GM18499 (cell line): ENCODE results near the gene ZNF512B.

Experiments
- ATAC-seq: cut with Tn5 transposase; IDR thresholded peaks from one replicate; pipeline ENCODE4 v1.9.1; 2021; ENCODE audit warnings: moderate number of reproducible peaks; ENCODE audit not compliant: insufficient read depth, unreplicated experiment

The ZNF512B gene

DNA sequence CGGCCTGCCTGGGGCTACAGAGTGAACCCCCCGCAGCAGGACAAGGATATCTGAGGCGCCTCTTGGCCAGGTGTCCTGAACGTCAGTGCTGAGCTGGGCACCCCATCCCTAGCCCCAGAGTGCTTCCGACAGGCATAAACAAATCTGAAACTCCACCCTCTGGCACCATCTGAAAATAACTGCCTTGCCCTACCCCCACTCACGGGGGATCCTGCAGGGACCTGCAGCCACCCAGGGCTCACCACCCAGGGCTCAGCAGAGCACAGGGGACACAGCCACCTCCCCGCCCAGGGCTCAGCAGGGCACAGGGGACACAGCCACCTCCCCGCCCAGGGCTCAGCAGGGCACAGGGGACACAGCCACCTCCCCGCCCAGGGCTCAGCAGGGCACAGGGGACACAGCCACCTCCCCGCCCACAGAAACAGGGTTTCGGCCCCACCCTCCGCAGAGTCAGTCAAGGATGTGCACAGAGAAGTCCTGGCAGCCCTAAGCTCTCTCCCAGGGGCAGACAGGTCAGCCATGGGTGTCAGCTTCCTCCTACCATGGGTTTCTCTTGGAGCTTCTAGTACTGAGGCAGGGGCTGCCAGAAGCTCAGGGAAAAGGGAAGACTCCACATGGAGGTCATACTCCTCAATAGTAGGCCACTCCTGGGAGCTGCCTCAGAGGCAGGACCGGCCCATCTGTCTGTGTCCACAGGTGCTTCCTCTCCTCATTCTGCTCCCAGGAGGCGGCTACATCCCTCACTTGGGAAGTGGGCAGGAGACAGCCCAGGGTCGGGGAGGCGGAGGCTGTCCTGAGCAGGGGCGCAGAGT, 18.1 kb downstream of the ZNF512B start:
- ATAC-seq = no peak

DNA sequence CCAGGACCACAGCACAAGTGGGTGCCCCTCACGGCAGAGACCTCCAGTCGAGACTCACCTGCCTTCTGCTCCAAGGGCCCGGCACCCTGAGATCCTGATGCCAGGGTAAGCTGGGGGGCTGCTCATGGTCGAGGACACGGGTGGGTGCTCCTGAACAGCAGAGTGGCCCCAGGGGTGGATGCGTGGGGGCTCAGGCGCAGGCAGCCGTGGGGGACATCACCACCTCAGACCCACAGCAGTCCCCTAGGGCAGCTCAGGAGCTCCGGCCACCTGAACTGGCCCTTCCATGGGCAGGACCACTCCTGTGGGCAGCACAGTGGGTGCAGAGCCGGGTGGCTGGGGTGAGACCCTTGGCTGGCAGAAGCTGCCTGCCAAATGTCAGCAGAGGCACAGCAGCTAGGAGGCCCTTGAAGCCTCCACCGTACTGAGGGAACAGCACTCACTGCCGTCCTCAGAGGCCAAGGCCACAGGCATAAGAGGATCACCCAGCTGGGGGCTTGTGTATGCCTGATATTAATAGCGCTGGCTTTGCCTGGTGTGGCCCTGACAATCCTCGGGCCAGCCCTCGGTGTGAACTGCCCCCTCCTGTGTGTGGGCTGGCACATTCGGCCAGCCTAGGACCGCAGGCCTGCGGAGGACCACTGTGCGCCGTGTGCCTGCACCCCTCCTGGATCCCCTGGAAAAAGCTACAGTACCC, 18.9 kb downstream of the ZNF512B start:
- ATAC-seq = no peak

DNA sequence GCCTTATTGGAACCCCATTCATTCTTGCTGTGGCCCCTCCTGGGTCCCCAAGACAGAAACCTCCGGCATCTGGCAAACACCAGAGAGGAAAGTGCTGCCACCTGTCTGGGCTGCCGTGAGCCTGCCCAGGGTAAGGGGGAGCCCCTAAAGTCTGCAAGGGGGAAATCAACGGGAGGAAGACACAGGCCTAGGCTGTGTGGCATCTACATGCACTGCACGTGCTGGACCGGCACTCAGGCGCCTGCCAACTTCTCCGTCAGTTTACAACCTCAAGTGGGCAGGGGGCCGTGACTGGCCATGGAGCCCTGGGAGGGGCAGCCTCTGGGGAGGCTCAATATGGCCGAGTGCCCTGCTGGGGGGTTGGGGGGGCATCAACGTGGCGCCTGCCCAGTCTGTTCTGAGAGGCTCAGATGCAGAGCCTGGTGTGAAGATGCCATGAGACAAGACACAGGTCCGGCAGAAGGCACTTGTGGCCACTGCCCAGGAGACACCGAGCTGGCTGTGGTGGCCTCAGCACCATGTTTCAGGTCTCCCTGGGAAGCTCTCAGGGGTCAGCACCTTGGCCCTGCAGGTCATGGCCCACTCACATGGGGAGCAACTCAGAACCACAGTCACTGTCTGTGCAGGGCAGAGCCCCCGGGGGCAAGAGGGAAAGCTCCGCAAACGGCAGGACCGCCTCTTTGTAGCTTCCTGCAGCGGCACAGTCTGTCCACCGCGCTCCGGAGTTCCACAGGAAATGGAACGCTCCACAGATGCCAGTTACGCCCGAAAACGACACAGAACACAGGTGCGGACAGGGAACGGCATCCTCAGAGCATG, 21.9 kb downstream of the ZNF512B start:
- ATAC-seq = no peak

DNA sequence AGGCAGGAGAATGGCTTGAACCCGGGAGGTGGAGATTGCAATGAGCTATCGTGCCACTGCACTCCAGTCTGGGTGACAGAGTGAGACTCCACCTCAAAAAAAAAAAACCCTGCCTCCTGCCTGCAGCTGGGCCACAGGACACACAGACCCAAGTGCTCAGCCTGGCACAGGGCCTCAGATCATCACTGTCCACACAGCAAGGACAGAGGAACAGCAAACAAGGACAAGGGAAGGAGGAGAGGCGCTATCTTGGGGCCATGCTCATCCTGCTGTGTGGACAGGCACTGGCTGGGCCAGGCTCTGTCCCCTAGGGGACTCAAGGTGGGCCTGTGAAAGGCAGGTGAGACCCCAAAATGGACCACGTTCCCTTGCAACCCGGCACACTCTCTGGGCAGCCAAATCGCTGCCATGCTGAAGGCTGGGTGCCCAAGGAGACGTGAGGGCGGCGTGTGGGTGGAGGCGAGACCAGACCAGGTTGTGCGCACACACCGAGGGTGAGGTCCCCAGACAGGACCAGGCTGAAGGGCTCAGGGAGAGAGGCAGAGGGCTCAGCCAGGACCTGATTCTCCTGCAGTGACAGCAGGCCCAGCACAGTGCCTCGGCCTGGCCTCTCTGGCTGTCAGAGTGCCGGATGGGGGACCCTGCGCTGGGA, 22.6 kb downstream of the ZNF512B start:
- no peak for ATAC-seq

DNA sequence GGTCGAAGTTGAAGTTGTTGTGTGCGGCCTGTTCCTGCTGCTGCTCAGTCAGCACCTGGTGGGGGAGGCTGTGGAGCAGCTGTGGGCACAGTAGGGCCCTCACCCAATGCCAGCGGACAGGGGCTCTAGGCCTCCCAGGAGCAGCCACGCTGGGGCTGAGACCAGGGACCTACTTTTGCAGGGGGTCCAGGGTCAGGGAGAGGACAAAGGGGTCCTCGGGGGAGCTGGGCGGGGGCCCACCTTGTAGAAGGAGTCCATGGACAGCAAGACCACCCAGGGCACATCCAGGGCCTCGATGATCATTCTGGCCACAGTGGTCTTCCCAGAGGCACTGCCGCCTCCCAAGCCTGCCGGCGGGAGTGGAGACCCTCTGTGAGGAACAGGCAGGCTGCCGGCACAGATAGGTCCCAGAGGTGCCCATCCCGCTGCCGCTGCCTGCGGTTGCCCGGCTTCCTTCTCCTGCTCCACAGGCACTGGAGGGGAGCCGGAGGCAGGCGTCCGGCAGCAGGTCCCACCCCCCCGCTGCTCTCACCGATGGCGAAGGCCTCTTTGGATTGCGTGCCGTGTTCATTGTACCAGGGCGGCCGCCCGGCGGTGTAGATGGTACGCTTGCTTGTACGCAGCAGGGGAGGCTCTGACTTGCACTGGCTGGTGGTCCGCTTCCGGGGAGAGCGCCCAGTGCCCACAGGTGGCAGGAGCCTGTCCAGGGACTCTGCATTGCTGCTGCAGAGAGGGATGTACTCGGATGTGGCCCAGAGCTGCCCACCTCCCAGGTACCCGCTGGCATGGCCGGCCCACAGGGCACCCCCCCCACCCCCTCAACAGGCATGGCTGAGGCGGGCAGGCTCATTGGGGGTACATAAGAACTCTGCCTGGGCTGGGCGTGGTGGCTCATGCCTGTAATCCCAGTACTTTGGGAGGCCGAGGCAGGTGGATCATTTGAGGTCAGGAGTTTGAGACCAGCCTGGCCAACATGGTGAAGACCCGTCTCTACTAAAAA, 23.5 kb downstream of the ZNF512B start:
- no peak for ATAC-seq

DNA sequence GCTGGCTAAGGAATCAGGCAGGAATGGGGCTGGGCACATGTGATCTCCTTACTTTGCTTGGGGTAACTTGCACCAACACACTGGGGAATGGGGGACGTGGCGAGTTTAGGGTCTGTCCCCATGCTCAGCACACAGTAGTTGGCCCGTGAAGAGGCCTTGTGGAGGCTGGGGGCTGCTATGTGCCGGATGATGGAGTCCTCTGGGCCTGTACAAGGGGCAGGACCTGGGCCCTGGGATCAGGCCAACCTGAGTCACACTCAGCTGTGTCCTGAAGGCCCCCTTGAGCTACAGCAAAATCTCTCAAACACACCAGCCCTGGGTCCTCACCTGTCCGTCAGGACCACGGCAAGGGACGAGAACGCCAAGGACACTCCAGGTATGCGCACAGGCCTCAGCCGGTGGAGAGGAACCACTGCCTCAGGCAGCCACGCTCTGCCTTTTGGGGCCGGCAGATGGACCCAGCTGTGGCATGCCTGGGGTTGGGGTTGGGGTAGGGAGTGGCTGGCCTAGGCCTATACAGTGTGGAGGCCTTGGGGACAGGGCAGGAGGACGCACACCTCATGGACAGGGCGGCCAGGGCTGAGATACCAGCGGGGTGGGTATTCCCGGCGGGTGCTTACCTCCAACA, 24.6 kb downstream of the ZNF512B start:
- no peak for ATAC-seq

DNA sequence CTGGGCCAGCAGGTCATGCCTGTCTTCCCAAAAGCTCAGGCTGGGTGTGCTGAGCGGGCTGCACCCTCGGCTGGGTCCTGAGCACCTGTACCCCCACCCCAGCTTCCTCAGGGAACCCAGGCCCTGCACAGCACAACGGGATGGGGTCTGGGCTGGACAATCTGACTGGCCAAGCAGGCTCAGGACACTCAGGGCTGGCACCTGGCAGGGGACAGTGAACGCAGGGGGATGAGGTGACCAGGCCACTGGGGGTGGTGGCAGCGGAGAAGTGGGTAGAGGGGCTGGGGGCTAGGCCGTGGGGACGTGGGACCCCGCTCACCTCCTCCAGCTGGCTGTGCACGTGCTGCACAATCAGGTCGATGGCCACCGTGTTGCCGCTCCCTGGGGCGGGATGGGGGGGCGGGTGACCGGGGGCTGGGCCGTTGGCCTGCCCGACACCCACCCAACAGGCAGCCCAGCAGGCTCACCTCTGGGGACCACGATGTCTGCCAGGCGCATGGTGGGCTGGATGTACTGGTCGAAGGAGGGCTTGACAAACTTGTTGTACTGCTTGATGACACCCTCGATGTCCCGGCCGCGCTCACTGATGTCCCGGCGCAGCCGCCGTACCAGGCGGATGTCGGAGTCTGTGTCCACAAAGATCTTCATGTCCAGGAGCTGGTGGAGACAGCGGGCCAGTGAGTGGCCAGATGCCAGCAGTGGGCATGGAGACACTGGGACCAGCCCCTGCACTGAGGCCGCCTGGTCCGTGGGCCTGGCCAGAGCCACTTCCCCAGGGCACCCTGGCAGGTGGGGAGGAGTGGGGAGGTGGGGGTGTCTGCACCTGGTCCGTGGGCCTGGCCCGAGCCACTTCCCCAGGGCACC, 25.4 kb downstream of the ZNF512B start:
- ATAC-seq = no peak

DNA sequence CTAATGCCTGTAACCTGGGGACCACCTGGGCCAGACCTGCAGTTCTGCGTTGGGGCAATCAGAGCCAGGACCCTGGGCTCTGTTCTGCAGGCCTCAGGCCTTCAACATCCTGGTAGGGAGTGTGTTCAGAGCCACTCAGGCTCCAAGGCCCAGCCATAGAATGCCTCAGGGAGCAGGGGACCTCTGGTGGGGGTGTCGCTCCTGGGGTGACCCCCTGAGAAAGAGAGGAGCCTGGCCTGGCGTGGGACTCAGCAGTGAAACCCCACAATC, 26.0 kb downstream of the ZNF512B start:
- ATAC-seq = no peak

DNA sequence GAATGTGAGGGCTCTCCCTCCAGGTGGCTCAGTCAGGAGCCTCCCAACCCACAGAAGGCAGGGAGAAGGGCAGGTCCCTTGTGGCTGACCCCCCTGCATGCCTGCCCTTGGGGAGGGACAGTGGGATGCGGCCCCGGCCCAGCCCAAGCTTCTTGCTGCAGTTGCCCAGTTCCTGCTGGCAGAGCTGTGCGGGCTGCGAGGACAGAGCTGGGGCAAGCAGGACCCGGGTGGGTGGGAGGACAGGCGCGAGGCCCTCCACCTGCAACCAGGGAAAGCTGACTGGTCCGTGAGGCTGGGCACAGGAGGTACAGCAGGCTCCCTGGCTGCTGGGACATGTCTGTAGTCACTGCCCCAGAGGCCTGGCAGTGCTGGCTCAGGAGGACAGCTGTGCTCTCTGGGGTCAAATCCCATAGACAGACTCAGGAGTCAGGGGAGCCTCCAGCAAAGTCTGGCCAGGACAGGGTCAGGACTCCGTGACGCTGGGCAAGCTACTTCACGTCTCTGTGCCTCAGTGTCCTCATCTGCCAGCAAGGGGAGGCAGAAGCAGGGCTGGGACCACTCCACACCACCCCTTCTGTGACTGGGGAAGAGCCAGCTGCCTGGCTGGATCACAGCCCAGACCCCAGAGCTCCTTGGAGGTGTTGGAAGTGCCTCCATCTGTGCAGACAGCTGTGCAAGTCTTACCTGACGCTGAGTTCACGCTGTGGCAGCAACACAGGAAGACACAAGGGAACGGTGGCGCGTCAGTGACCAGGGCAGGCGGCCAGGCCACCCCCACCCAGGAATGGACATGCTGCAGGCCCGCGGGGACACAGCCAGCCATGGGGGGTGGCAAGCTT, 26.5 kb downstream of the ZNF512B start:
- no peak for ATAC-seq

DNA sequence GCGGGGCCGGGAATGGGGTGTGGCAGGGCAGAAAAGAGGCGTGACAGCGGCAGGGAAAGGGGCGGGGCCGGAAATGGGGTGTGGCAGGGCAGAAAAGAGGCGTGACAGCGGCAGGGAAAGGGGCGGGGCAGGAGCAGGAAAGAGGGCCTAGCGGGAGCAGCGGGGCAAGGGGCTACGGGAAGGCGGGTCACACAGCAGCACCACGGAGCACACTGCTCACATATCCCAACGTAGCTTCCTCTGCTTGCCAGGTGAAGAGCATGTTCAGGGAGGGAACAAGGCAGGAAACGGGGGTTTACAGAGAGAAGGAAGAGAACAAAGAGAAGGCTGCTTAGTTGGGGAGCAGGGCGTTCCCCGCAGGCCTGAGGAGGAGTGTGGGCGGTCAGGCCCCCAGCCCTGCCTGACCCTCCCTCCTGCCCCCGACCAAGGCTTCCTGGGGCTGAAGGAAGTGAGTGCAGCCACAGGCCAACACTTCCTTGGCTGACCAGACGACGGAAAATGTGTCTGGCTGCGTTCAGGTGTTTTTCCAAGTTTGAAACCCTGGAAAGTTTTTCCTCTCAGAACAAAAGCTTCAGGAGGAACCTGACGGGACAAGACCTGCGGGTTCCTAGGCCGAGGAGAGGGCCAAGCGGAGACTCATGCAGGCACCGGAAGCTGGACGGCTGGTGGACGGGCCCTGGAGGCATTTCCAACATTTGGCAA, 27.3 kb downstream of the ZNF512B start:
- ATAC-seq = no peak

DNA sequence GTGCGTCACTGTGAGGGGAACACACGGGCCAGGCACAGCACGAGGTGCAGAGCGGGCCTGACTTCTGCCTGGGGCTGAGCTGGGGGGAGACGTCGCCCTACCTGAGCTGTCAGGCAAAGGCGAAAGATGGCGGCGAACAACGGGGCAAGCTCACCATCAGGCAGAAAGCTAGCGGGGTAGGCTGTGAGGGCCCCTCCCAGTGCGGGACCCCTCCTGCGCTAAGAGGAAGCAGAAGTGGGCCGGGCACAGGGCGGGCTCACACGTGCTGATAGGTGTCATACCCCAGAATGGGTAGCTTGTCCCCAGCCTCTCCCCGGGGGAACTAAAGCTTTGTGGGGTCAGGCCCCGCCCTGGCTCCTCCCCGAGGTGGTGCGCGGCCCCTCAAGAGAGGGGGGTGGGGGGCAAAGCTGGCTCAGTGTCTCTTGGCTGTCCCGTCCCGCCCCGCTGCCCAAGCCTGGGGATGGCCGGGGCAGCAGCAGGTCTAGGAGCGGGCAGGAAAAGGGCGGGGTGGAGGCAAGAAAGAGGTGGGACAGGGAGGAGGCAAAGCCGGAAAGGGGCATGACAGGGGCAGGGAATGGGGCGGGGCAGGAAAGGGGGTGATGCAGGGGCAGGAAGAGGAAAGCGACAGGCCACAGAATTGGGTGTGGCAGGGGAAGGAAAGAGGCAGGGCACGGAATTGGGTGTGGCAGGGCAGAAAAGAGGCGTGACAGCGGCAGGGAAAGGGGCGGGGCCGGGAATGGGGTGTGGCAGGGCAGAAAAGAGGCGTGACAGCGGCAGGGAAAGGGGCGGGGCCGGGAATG, 28.2 kb downstream of the ZNF512B start:
- ATAC-seq = no peak

DNA sequence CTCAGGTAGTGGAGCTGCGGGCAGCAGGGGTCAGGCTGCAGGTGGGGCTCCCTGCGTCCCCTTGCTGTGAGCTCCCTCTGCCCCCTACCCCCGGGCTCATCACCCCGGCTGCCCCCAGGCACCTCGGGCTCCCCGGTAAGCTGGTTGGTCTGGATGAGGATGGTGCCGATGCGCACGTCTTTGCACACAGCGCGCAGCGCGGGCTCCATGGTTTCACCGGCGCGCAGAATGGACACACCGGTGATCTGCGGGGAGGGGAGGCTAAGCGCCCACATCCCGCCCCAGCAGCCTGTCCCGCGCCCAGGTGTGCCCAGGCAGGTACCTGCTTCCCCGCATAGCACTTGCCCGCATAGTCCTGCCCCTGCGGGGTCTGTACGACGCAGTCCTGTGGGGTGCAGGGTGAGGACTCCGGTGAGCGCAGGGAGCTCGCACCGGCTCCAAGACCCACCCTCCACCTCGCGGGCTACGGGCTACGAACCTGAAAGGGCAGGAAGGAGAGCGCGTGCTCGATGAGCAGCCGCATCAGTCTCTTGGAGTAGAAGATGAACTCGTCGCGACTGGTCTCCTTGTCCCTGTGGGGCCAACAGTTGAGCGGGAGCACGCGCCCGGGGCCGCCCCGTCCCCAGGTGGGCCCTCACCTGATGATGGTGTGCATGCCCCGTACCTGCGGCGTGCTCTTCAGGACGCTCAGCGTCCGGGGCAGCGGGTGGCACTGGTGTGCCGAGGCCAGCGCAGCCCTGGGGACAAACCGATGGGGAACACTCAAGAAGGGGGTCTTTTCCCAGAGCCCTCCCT, 29.1 kb downstream of the ZNF512B start:
- no peak for ATAC-seq

DNA sequence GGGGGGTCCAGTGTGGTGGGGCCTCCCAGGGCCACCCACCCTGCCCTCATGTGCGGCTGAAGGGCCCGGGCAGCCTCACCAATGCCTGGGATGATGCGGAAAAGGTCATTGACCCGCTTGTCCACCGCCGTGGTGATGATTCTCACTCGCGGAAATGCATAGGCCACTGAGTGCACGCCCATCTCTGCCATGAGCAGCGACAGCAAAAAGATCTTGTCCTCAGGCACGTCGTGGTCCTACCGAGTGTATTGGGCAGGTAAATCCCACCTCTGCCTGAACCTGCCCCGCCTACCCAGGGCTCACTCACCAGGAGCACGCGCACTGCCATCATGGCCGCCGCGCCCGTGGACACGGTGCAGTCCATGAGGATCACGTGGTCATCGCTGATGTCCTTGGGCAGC, 29.7 kb downstream of the ZNF512B start:
- ATAC-seq = no peak

DNA sequence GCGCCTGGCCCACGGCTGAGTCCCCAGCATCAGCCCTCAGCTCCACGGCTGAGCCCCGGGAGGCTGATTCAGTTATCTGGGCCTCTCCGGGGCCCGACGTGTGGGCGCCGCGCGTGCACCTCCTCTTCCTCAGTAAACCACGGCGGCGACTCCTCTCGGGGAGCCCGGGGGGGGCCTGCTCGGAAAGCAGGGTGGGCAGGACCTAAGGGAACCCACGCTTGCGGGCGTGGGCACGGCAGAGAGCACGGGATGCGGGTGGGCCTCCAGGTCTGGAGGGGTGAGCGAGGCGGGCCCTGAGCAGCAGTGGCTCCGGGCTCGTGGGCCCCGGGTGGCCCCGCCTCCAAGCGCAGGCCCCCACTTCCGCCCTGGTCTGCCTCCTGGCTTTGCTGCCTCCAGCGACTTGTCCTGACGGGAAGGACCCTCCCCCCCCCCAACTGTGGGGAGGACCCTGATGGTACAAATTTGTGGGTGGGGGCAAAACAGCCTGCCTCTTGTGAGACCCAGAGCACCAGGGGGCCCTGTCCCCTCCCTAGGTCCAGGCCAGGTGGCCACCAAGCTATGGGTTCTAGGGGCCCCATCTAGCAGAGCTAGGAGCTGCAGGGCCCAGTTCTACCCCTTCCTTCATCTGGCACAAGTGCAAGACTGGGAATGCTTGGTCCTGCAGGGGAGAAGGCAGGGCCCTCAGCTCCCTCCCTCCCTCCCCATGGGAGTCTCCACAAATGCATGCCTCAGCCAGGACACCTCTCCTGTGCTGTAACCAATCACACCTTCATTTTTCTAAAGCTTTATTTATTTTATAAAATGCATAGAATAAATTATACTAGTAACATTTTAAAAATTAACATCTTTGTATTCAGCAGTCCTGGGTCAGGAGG, 30.4 kb downstream of the ZNF512B start:
- no peak for ATAC-seq
